Endothelial cell of umbilical vein (primary cell): ENCODE measurements around the gene TMEM184C.

ENCODE experiments used
- CTCF ChIP-seq, 2 donors: IDR thresholded peaks; 1 replicate in 1 of 2; 2 replicates in 1 of 2; pipeline ENCODE4 v1.5.1; 2011; ENCODE audit warnings: low read length in 2 of 2, mild to moderate bottlenecking in 2 of 2, moderate library complexity in 2 of 2, control low read depth in 1 of 2, inconsistent platforms in 1 of 2, low read depth in 1 of 2; ENCODE audit not compliant: insufficient read depth in 1 of 2; ENCODE audit errors: extremely low read depth in 1 of 2
- EZH2 ChIP-seq: IDR thresholded peaks from 2 replicates; pipeline ENCODE4 v1.6.1; 2012; ENCODE audit warnings: borderline replicate concordance, low read depth, mild to moderate bottlenecking, moderate library complexity, low read length, inconsistent platforms; ENCODE audit not compliant: severe bottlenecking
- GATA2 ChIP-seq: IDR thresholded peaks from 2 replicates; pipeline ENCODE4 v1.7.0; 2011; ENCODE audit warnings: low read depth, mild to moderate bottlenecking, moderate library complexity, mixed read lengths, low read length; ENCODE audit not compliant: insufficient read length, insufficient read depth
- JUN ChIP-seq: IDR thresholded peaks from 2 replicates; pipeline ENCODE4 v1.6.1; 2011; ENCODE audit warnings: borderline replicate concordance, low read depth; ENCODE audit not compliant: insufficient read length, insufficient read depth
- MAX ChIP-seq: IDR thresholded peaks from 2 replicates; pipeline ENCODE4 v1.6.1; 2011; ENCODE audit not compliant: insufficient read depth, insufficient read length
- MYC ChIP-seq: IDR thresholded peaks from one replicate; pipeline ENCODE4 v1.6.1; 2011; ENCODE audit warnings: mild to moderate bottlenecking, low read depth, low read length
- POLR2A ChIP-seq: IDR thresholded peaks from 2 replicates; pipeline ENCODE4 v1.6.1; 2012; ENCODE audit warnings: low read depth, mild to moderate bottlenecking, control low read depth, low read length
- POLR2AphosphoS5 ChIP-seq: IDR thresholded peaks from 2 replicates; pipeline ENCODE4 v1.6.1; 2012; ENCODE audit warnings: low read depth, mild to moderate bottlenecking, control low read depth, low read length, moderate library complexity; ENCODE audit not compliant: insufficient read depth

- TF ChIP-seq CTCF (IDR thresholded peaks at IDR 0.05; ENCODE audit: extremely low read depth in 1 of 2, insufficient read depth in 1 of 2, low read depth in 1 of 2, low read length in 2 of 2), result no peak
- TF ChIP-seq POLR2A, result no peak
- TF ChIP-seq EZH2, result no peak
- no peak for TF ChIP-seq MYC
- TF ChIP-seq MAX, result no peak
- TF ChIP-seq GATA2, result no peak
- no peak for TF ChIP-seq POLR2AphosphoS5
- TF ChIP-seq JUN, result no peak
Observed at GRCh38 chr4:147704846-147705245, 87.6 kb downstream of the TMEM184C start.
